Effector memory CD4-positive, alpha-beta T cell (primary cell): ENCODE measurements around the gene NDUFA8.

ENCODE experiments used
- DNase-seq, 3 donors: peaks; one replicate each; pipeline ENCODE4 v3.0.0-alpha.2; 2020
- H3K27ac ChIP-seq: 2 replicates; pipeline ENCODE4 v1.7.0; 2013; ENCODE audit warnings: mild to moderate bottlenecking, low read length, moderate library complexity; ENCODE audit not compliant: insufficient read depth, poor library complexity, severe bottlenecking
- H3K27me3 ChIP-seq: replicated peaks from 2 replicates; pipeline ENCODE4 v1.7.0; 2013; ENCODE audit warnings: mild to moderate bottlenecking, low read length; ENCODE audit not compliant: insufficient read depth, control insufficient read depth, poor library complexity, severe bottlenecking
- H3K36me3 ChIP-seq: 2 replicates; pipeline ENCODE4 v1.7.0; 2013; ENCODE audit warnings: mild to moderate bottlenecking, low read length, moderate library complexity; ENCODE audit not compliant: control insufficient read depth, insufficient read depth
- H3K4me1 ChIP-seq: 2 replicates; pipeline ENCODE4 v1.7.0; 2013; ENCODE audit warnings: low read length, mild to moderate bottlenecking; ENCODE audit not compliant: control insufficient read depth, insufficient read depth, poor library complexity, severe bottlenecking
- H3K4me3 ChIP-seq: 2 replicates; pipeline ENCODE4 v1.7.0; 2013; ENCODE audit warnings: low read length, low read depth, mild to moderate bottlenecking; ENCODE audit not compliant: insufficient read depth, poor library complexity, severe bottlenecking
- H3K9me3 ChIP-seq: 2 replicates; pipeline ENCODE4 v1.7.0; 2013; ENCODE audit warnings: mild to moderate bottlenecking, low read length, moderate library complexity; ENCODE audit not compliant: control insufficient read depth
- total RNA-seq, 3 donors: gene quantifications; one replicate each; lab custom pipeline; 2026; lab: John Stamatoyannopoulos, UW

Gene NDUFA8
- 4.4 to 7.7 (median 5.9) reads per million in 3 donors for total RNA-seq

DNA sequence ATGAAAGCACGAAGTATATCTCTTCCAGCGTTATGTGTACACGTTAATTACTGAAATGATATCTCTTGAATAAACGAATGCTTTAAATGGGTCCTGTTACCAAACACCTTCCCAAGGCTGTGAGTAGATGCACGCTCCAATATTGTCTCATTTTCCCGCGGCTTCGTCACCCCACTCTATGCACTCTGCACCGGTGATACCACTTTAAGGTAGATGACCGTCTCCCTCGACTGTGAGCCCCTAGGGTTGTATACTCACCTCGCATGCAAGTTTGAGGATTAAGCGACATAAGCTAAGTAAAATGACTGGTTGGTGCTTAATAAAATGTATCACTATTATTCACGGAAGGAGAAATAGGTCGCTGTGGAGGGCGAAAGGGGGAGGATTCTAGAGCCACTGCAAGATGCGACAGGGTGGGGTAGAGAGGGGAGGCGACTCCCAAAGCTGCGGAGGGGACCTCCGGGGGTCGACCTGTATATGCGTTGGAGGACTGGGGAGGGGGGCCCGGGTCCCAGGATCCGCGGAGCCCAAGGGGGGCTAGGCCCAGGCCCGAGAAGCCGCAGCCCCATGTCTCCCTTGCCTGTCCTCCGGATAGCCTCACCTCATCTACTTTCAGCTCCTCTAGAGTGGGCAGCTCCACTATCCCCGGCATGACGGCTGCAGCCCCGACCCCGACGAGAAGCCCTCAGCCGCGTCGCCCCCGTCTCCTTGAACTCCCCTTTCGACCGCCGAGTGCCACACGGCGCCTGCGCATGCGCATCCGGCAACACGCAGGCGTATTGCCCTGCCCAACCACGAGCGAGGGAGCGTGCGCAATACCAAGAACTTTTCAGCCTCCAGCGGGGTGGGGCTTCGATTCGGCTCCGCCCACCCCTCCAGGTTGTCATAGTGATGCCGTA is at the start of gene NDUFA8, which contains the start of gene MORN5:
Gene NDUFA8, minus strand, starts transcription at position 754 of the 899 bp plus-strand sequence. Its CDS starts 102 bp downstream, at position 652.
Gene MORN5, plus strand, starts transcription at position 883 of the 899 bp plus-strand sequence. CDS start 65 bp downstream, outside the sequence.
- peak within 1 kb of the TSS; percentile 79 for H3K27ac ChIP-seq
- no peaks in the 10 kb centered on the region for H3K27me3 ChIP-seq
- H3K36me3 ChIP-seq = no peaks in the 10 kb centered on the region
- DNase-seq = peak; percentile 91 to 94 (median 94)
- H3K9me3 ChIP-seq = no peaks in the 10 kb centered on the region
- peak within 1 kb of the TSS; percentile 73 for H3K4me3 ChIP-seq
- no peaks in the 10 kb centered on the region for H3K4me1 ChIP-seq

GRCh38 chr9:122207096-122207495 is 47.5 kb upstream of the NDUFA8 start:
- no peak for DNase-seq
- Histone ChIP-seq H3K9me3 (no peaks in the 10 kb centered on the region), H3K27me3 (peaks cover 4% of the 10 kb centered on the region), H3K4me3 (no peak overlapping the region), H3K4me1 (no peaks in the 10 kb centered on the region), H3K36me3 (no peaks in the 10 kb centered on the region), H3K27ac (no peak overlapping the region)

DNA sequence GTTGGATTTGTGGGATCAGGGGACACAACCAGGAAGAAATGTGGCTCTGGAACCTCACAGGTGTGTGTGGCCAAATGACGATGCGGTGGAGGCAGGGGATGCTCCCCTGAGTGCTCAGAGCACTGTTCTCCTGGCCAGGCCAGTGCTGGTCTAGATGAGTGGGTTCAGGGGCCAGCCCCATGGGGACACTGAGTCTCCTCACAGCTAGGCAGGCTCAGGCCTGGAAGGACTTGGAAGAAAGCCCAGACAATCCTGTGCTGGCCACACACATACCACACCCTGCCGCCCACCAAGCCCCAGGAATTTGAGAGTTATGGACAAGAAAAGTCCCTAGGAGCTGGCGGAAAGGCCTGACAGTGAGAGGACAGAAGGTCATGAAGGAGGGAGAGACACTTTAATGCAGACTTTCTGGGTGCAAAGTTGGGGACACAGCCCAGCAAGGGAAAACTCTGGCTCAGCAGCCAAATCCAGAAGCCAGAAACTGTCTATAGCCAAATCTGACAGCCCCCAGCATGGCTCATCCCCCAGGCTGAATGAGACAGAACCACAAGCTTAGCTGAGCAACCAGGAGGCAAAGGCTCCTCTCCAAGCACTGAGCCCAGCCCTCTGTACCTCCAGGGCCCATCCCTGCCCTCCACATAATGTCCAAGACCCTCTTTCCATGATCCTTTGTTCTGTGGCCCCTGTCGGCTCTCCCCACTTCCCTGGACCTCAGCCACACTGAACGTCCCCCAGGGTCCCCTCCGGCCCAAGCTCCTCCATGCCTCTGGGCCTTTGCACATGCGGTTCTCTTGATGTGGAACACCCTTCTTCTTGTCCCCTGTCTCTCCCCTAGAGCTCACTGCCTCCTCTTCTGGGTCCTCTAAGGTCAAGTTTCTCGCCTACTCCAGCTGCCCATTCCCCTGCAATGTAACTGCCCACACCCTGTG is 46.8 kb upstream of the NDUFA8 start:
- DNase-seq = no peak
- H3K27ac ChIP-seq = no peak overlapping the region
- H3K36me3 ChIP-seq = no peaks in the 10 kb centered on the region
- no peak overlapping the region for H3K4me3 ChIP-seq
- no peaks in the 10 kb centered on the region for H3K4me1 ChIP-seq
- no peaks in the 10 kb centered on the region for H3K9me3 ChIP-seq
- peaks cover 4% of the 10 kb centered on the region for H3K27me3 ChIP-seq

DNA sequence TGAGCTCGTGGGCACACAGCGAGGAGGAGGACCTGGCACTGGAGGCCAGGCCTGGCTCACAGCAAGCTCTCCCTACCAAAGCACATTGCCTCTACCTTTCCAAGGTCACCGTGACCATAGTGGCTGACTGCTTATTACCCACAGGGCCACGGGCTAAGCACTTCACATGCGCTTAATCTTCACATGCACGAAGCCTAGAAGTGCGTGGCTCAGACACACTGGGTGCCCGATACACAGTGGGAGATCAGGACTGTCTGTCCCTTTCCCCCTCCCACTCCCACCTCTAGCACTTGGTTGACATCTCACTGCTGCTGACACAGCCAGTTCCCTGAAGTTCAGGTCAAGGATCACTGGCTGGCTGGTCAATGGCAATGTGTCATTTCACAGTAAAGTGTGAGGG is 45.6 kb upstream of the NDUFA8 start:
- Histone ChIP-seq H3K9me3 (no peaks in the 10 kb centered on the region), H3K36me3 (no peaks in the 10 kb centered on the region), H3K27ac (no peak overlapping the region), H3K4me1 (no peaks in the 10 kb centered on the region), H3K27me3 (peaks cover 4% of the 10 kb centered on the region), H3K4me3 (no peak overlapping the region)
- no peak for DNase-seq

DNA sequence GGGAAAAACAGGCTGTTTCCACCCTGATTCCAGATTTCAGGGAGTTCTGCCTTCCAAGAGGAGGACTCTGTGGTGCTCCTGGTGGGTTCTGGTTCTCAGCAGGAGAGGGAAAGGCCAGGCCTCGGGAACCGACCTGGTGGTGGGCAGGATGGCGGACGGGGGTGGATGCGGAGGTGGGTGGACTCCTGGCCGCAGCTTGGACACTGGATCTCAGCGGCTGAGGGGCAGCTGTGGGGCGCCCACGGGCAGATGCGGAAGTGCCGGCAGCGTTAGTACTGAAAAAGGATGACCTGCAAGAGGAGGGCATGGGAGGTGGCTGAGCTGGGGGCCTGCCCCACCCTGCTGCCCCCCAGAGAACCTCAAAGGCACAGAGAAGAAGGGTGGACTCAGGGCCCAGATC is 44.9 kb upstream of the NDUFA8 start:
- no peak for DNase-seq
- no peaks in the 10 kb centered on the region for H3K9me3 ChIP-seq
- no peak overlapping the region for H3K4me3 ChIP-seq
- peaks cover 4% of the 10 kb centered on the region for H3K27me3 ChIP-seq
- H3K27ac ChIP-seq = no peak overlapping the region
- H3K4me1 ChIP-seq = no peaks in the 10 kb centered on the region
- no peaks in the 10 kb centered on the region for H3K36me3 ChIP-seq

GRCh38 chr9:122204055-122204454 is 44.5 kb upstream of the NDUFA8 start:
- Histone ChIP-seq H3K9me3 (no peaks in the 10 kb centered on the region), H3K4me3 (no peak overlapping the region), H3K36me3 (no peaks in the 10 kb centered on the region), H3K4me1 (no peaks in the 10 kb centered on the region), H3K27ac (no peak overlapping the region), H3K27me3 (peaks cover 4% of the 10 kb centered on the region)
- no peak for DNase-seq

- H3K9me3 ChIP-seq = no peaks in the 10 kb centered on the region
- H3K27ac ChIP-seq = no peak overlapping the region
- no peak overlapping the region for H3K4me3 ChIP-seq
- no peaks in the 10 kb centered on the region for H3K27me3 ChIP-seq
- H3K4me1 ChIP-seq = no peaks in the 10 kb centered on the region
- no peaks in the 10 kb centered on the region for H3K36me3 ChIP-seq
- no peak for DNase-seq
These were observed 42.5 kb upstream of the NDUFA8 start for GRCh38 chr9:122202111-122202510.

DNA sequence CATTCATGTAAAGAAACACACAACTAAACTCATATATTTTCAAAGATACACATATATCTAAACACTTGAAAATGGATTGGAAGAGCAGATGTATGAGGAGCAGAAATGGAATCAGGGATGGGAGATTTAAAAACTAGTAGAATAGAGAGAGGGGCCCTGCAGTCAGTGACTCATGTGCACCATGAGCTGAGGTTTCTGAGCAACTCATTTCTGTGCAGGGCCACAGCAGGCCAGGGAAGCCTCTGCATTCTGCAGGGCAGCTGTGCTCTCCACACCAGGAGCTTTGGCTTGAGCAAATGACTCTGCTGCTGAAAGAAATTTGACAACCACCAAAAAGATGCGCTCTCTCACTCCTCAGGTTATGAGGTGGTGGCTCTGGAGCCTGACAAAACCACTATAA is 42.1 kb upstream of the NDUFA8 start:
- no peak for DNase-seq
- no peaks in the 10 kb centered on the region for H3K27me3 ChIP-seq

GRCh38 chr9:122200960-122201595 is 41.5 kb upstream of the NDUFA8 start:
- DNase-seq = no peak

More for the DNA sequence above, 42.1 kb upstream of the NDUFA8 start:
- Histone ChIP-seq H3K27ac (no peak overlapping the region), H3K36me3 (no peaks in the 10 kb centered on the region), H3K9me3 (no peaks in the 10 kb centered on the region), H3K4me1 (no peaks in the 10 kb centered on the region), H3K4me3 (no peak overlapping the region)

More at GRCh38 chr9:122200960-122201595, 41.5 kb upstream of the NDUFA8 start:
- H3K27ac ChIP-seq = no peak overlapping the region
- H3K27me3 ChIP-seq = no peaks in the 10 kb centered on the region
- H3K4me3 ChIP-seq = no peak overlapping the region
- H3K9me3 ChIP-seq = no peaks in the 10 kb centered on the region
- H3K4me1 ChIP-seq = no peaks in the 10 kb centered on the region
- no peaks in the 10 kb centered on the region for H3K36me3 ChIP-seq
